ENCODE measurements around the gene CNTNAP2. TPM values are rescaled to one million over a fixed set of nuclear protein-coding genes. Genes with fewer than 3 reads are reported as not detected.

Gene CNTNAP2
- total and polyA plus RNA-seq, 2 donors (not counting 1 experiment from before 2014, with no cell fraction given) = not detected

DNA sequence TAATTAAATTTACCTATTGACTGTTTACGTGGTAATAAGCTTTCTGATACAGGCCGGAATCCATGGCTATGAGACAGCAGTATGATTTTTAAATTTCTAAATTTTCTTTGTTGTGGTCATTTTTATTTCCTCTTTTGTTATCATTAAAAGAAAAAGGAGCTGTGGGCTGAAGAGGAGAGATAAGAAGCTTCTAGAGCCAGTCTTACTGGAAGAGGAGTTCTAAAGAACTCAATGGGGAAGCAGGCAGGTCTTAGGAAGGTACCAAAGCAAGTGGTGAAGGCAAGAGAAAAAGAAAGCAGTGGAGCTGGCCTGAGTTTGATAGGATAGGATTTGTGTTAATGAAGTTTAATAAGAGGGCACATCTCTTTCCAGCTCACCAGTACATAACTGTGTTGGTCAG is 1187.8 kb downstream of the CNTNAP2 start:
- Histone ChIP-seq H3K9ac (ENCODE audit: insufficient read depth, low read length) (no peak overlapping the region), H3K4me1 (ENCODE audit: control insufficient read depth, extremely low read depth, insufficient read depth, low read length) (no peaks in the 10 kb centered on the region), H3K36me3 (ENCODE audit: control insufficient read depth, insufficient read depth, low read length) (no peaks in the 10 kb centered on the region), H3K4me2 (ENCODE audit: extremely low read depth, insufficient read depth, low read length) (no peak overlapping the region), H4K20me1 (ENCODE audit: control insufficient read depth, extremely low read depth, insufficient read depth, low read length) (no peaks in the 10 kb centered on the region), H3K79me2 (ENCODE audit: control insufficient read depth, insufficient read depth, low read length) (no peaks in the 10 kb centered on the region), H2AFZ (ENCODE audit: low read length) (no peak overlapping the region), H3K27ac (ENCODE audit: insufficient read depth, low read length) (no peak overlapping the region), H3K27me3 (ENCODE audit: control insufficient read depth, insufficient read depth, low read length) (no peaks in the 10 kb centered on the region), H3K4me3 (replicated peaks in 1 of 4; ENCODE audit: control extremely low read depth in 1 of 4, insufficient read depth in 1 of 4, low read depth in 3 of 4, low read length in 4 of 4) (no peak overlapping the region), H3K9me3 (ENCODE audit: control insufficient read depth, insufficient read depth, low read depth, low read length) (no peaks in the 10 kb centered on the region)
- TF ChIP-seq EZH2 (IDR thresholded peaks at IDR 0.05; ENCODE audit: low read length, missing control alignments) = no peak
- TF ChIP-seq, protein P1, sequence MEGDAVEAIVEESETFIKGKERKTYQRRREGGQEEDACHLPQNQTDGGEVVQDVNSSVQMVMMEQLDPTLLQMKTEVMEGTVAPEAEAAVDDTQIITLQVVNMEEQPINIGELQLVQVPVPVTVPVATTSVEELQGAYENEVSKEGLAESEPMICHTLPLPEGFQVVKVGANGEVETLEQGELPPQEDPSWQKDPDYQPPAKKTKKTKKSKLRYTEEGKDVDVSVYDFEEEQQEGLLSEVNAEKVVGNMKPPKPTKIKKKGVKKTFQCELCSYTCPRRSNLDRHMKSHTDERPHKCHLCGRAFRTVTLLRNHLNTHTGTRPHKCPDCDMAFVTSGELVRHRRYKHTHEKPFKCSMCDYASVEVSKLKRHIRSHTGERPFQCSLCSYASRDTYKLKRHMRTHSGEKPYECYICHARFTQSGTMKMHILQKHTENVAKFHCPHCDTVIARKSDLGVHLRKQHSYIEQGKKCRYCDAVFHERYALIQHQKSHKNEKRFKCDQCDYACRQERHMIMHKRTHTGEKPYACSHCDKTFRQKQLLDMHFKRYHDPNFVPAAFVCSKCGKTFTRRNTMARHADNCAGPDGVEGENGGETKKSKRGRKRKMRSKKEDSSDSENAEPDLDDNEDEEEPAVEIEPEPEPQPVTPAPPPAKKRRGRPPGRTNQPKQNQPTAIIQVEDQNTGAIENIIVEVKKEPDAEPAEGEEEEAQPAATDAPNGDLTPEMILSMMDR (conservative IDR thresholded peaks at IDR 0.05 in 1 of 2, IDR thresholded peaks at IDR 0.05 in 1 of 2; ENCODE audit: low read depth in 1 of 2, low read length in 2 of 2) = no peak
- DNase-seq (ENCODE audit: low read depth in 2 of 2) = no peak

GRCh38 chr7:147305827-147306226 is 1189.2 kb downstream of the CNTNAP2 start:
- Histone ChIP-seq H3K27me3 (ENCODE audit: control insufficient read depth, insufficient read depth, low read length) (no peaks in the 10 kb centered on the region), H3K4me2 (ENCODE audit: extremely low read depth, insufficient read depth, low read length) (no peak overlapping the region), H3K27ac (ENCODE audit: insufficient read depth, low read length) (no peak overlapping the region), H3K9me3 (ENCODE audit: control insufficient read depth, insufficient read depth, low read depth, low read length) (no peaks in the 10 kb centered on the region), H3K36me3 (ENCODE audit: control insufficient read depth, insufficient read depth, low read length) (no peaks in the 10 kb centered on the region), H3K4me1 (ENCODE audit: control insufficient read depth, extremely low read depth, insufficient read depth, low read length) (no peaks in the 10 kb centered on the region), H4K20me1 (ENCODE audit: control insufficient read depth, extremely low read depth, insufficient read depth, low read length) (no peaks in the 10 kb centered on the region), H3K79me2 (ENCODE audit: control insufficient read depth, insufficient read depth, low read length) (no peaks in the 10 kb centered on the region), H3K9ac (ENCODE audit: insufficient read depth, low read length) (no peak overlapping the region), H2AFZ (ENCODE audit: low read length) (no peak overlapping the region), H3K4me3 (replicated peaks in 1 of 4; ENCODE audit: control extremely low read depth in 1 of 4, insufficient read depth in 1 of 4, low read depth in 3 of 4, low read length in 4 of 4) (no peak overlapping the region)
- TF ChIP-seq, protein P1 (conservative IDR thresholded peaks at IDR 0.05 in 1 of 2, IDR thresholded peaks at IDR 0.05 in 1 of 2; ENCODE audit: low read depth in 1 of 2, low read length in 2 of 2) = no peak
- TF ChIP-seq EZH2 (IDR thresholded peaks at IDR 0.05; ENCODE audit: low read length, missing control alignments) = no peak
- DNase-seq (ENCODE audit: low read depth in 2 of 2) = no peak

DNA sequence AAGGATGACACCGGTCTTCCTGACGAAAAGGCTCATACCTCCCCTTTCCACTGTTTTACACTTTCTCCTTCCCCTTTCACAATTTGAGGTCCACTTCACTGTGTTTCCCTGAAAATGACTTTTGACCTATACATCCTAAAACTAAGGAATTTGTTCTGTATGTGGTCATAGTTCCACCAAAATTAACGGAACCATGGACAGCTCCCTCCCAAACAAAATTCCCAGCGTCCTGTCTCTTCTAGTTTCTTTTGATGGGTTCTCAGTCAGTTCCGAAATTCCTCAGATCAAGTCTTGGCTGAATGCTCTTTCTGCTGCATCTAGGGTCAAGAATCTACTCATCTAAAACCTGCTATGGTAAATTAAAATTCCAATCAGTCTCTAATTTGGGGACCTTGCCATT is 1191.9 kb downstream of the CNTNAP2 start:
- no peaks in the 10 kb centered on the region for H4K20me1 ChIP-seq (ENCODE audit: control insufficient read depth, extremely low read depth, insufficient read depth, low read length)
- H3K27me3 ChIP-seq (ENCODE audit: control insufficient read depth, insufficient read depth, low read length) = no peaks in the 10 kb centered on the region
- H3K9me3 ChIP-seq (ENCODE audit: control insufficient read depth, insufficient read depth, low read depth, low read length) = no peaks in the 10 kb centered on the region
- no peak overlapping the region for H3K9ac ChIP-seq (ENCODE audit: insufficient read depth, low read length)
- H3K4me2 ChIP-seq (ENCODE audit: extremely low read depth, insufficient read depth, low read length) = no peak overlapping the region
- DNase-seq (ENCODE audit: low read depth in 2 of 2) = peak in 1 of 2 donors; percentile 5
- TF ChIP-seq, protein P1 (conservative IDR thresholded peaks at IDR 0.05 in 1 of 2, IDR thresholded peaks at IDR 0.05 in 1 of 2; ENCODE audit: low read depth in 1 of 2, low read length in 2 of 2) = no peak
- TF ChIP-seq EZH2 (IDR thresholded peaks at IDR 0.05; ENCODE audit: low read length, missing control alignments) = no peak
- no peak overlapping the region for H2AFZ ChIP-seq (ENCODE audit: low read length)
- H3K27ac ChIP-seq (ENCODE audit: insufficient read depth, low read length) = no peak overlapping the region
- no peaks in the 10 kb centered on the region for H3K36me3 ChIP-seq (ENCODE audit: control insufficient read depth, insufficient read depth, low read length)
- H3K4me1 ChIP-seq (ENCODE audit: control insufficient read depth, extremely low read depth, insufficient read depth, low read length) = no peaks in the 10 kb centered on the region
- no peaks in the 10 kb centered on the region for H3K79me2 ChIP-seq (ENCODE audit: control insufficient read depth, insufficient read depth, low read length)
- no peak overlapping the region for H3K4me3 ChIP-seq (replicated peaks in 1 of 4; ENCODE audit: control extremely low read depth in 1 of 4, insufficient read depth in 1 of 4, low read depth in 3 of 4, low read length in 4 of 4)

All from fibroblast of lung (primary cell).